ENCODE data around the gene PRR16. TPM values are rescaled to one million over a fixed set of nuclear protein-coding genes. Genes with fewer than 3 reads are reported as not detected.

PRR16 gene
- total RNA-seq, 6 experiments from 2014 or later = 53.5 to 74.0 (median 61.2) TPM

DNA sequence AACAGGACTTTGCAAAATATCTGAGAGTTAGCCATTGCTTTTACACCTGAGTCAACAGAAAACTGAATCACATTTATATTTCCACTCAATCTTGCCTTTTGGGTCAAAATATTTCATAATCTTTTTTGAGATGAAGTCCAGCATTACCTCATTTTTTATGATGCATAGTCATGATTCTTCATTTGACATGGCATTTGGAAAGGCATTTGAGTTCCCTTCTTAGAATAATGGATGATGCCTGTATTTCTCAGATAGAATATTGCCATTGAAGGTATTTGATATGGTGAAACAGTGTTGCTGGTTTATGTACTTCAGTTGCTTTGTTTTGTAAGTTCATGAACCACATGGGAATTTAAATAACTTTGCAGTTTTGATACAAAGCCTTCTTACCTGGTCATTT is 180.4 kb downstream of the PRR16 start:
- H3K27me3 Mint-ChIP-seq (ENCODE audit: insufficient read depth) = peaks cover 1% of the 10 kb centered on the region; the same call in 1 of the 2 replicates
- DNase-seq = no peak
- H3K4me3 Mint-ChIP-seq = no peak overlapping the region
- no peaks in the 10 kb centered on the region for H3K9me3 Mint-ChIP-seq
- TF ChIP-seq, protein P1, sequence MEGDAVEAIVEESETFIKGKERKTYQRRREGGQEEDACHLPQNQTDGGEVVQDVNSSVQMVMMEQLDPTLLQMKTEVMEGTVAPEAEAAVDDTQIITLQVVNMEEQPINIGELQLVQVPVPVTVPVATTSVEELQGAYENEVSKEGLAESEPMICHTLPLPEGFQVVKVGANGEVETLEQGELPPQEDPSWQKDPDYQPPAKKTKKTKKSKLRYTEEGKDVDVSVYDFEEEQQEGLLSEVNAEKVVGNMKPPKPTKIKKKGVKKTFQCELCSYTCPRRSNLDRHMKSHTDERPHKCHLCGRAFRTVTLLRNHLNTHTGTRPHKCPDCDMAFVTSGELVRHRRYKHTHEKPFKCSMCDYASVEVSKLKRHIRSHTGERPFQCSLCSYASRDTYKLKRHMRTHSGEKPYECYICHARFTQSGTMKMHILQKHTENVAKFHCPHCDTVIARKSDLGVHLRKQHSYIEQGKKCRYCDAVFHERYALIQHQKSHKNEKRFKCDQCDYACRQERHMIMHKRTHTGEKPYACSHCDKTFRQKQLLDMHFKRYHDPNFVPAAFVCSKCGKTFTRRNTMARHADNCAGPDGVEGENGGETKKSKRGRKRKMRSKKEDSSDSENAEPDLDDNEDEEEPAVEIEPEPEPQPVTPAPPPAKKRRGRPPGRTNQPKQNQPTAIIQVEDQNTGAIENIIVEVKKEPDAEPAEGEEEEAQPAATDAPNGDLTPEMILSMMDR (IDR thresholded peaks at IDR 0.05) = no peak
- peaks cover 18% of the 10 kb centered on the region for H3K36me3 Mint-ChIP-seq (ENCODE audit: low read depth)
- H3K27ac Mint-ChIP-seq = no peak overlapping the region
- H3K4me1 Mint-ChIP-seq (ENCODE audit: low read depth) = peaks cover 18% of the 10 kb centered on the region

DNA sequence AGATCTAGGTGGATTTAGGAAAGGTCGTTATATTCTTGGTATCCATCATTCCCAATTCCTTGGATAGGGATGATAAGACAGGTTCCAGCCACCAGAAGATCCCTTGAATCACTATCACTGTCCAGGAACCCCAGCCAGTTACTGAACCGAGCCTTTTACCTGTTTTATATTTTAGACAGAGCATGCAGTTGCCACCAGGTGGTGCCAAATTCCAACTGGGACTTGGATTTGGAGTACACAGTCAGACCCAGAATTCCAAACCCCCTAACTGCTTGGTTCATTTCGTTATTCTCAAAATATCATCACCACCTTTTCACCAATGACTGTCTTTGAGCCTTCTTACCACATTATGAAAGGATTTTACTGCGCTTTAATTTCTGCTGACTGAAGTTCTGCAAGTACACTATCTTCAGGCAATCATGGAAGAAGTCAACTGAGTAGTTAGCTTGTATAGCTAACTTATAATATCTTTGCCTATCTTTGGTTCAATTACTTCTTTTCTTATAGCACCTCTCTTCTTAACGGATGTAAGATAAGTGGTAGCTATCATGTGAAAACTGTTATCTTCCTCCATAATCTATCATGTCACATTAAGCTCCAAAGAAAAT is 191.8 kb downstream of the PRR16 start:
- Mint-ChIP-seq H3K36me3 (ENCODE audit: low read depth) (peaks cover 25% of the 10 kb centered on the region), H3K4me1 (ENCODE audit: low read depth) (peaks cover 32% of the 10 kb centered on the region), H3K4me3 (no peak overlapping the region), H3K27me3 (ENCODE audit: insufficient read depth) (no peaks in the 10 kb centered on the region; the same call in 1 of the 2 replicates), H3K9me3 (no peaks in the 10 kb centered on the region), H3K27ac (no peak overlapping the region)
- TF ChIP-seq, protein P1 (IDR thresholded peaks at IDR 0.05) = peak; percentile 79
- peak; percentile 18 for DNase-seq

DNA sequence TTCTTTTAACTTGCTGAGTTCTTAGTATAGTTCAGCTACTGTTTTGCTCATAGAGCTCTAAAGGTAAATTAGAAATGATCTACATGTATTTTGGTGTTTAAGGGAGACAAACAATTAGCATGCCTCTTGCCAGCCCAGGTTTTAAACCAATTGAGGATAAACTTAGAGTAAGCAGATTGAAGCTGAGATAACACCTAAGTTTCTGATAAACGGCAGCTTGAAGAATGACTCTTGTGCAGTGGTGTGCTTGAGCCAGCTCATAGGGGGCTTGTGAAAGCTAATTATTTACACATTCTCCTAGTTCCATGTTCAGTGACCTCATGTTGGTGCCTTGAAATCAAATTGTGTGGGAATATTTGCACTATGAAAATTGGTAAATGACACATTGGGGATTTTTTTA is 193.0 kb downstream of the PRR16 start:
- Mint-ChIP-seq H3K27ac (no peak overlapping the region; the same call in 1 of the 2 replicates), H3K4me3 (no peak overlapping the region), H3K36me3 (ENCODE audit: low read depth) (peaks cover 20% of the 10 kb centered on the region), H3K27me3 (ENCODE audit: insufficient read depth) (no peaks in the 10 kb centered on the region), H3K9me3 (no peaks in the 10 kb centered on the region), H3K4me1 (ENCODE audit: low read depth) (peaks cover 32% of the 10 kb centered on the region)
- no peak for DNase-seq
- TF ChIP-seq, protein P1 (IDR thresholded peaks at IDR 0.05) = no peak

DNA sequence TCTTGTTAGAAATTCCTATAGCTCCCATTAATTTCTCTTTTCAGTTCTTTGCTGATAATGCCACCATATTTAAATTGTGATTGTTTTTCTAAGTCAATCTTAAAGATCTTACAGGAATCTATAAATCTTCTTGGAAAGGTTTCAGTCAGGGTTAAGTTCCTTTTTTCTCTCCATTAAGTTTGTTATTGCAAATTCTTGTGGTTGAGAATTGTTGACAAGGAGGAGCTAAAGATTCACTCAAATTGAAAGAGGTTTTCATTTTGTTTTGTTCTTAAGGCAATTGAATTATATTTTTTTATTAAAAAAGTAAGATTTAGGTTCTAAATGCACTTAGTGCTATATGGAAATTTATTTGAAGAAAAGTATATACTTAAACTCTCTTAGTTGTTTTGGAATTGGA is 213.4 kb downstream of the PRR16 start:
- no peak for DNase-seq
- Mint-ChIP-seq H3K27me3 (ENCODE audit: insufficient read depth) (peaks cover 3% of the 10 kb centered on the region; the same call in 1 of the 2 replicates), H3K4me3 (no peak overlapping the region), H3K27ac (peak overlapping the region; percentile 7; the same call in 1 of the 2 replicates), H3K4me1 (ENCODE audit: low read depth) (peaks cover 62% of the 10 kb centered on the region), H3K36me3 (ENCODE audit: low read depth) (peaks cover 15% of the 10 kb centered on the region), H3K9me3 (no peaks in the 10 kb centered on the region)
- TF ChIP-seq, protein P1 (IDR thresholded peaks at IDR 0.05) = no peak

DNA sequence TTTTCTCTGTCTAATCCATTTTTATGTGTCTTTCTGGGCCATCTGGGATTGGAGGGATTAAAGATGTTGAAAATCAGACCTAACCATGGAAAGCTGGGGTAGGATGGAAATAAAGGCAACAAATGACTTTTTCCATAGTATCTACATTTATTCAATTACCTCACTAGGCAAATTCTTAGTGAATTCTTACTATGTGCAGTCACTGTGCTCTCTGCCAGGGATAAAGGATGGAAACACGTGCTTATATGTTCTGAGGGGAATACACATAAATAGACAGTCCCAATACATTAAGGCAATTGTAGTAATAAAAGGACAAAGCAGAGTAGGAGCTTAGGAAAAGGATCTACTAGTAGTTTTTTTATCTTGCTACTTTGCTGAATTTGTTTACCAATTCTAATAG is 214.2 kb downstream of the PRR16 start:
- Mint-ChIP-seq H3K9me3 (no peaks in the 10 kb centered on the region), H3K27me3 (ENCODE audit: insufficient read depth) (peaks cover 3% of the 10 kb centered on the region; the same call in 1 of the 2 replicates), H3K4me3 (peak overlapping the region; percentile 38), H3K4me1 (ENCODE audit: low read depth) (peaks cover 70% of the 10 kb centered on the region), H3K27ac (peak overlapping the region; percentile 51), H3K36me3 (ENCODE audit: low read depth) (peaks cover 15% of the 10 kb centered on the region)
- peak; percentile 49 for DNase-seq
- TF ChIP-seq, protein P1 (IDR thresholded peaks at IDR 0.05) = no peak

Measured in HFFc6 (cell line).